K562 (cell line): ENCODE measurements around the gene NOC4L. TPM values are rescaled to one million over a fixed set of nuclear protein-coding genes. Genes with fewer than 3 reads are reported as not detected.

Source experiments
- CREB1 ChIP-seq, 2 experiments: sonication (generic) in 1 of 2; formaldehyde crosslinking in 1 of 2; IDR thresholded peaks; 2 replicates each; pipeline versions ENCODE4 v1.6.1 to v1.8.0; 2012 to 2022; ENCODE audit warnings: inconsistent platforms in 1 of 2, mild to moderate bottlenecking in 1 of 2, missing genetic modification reagents in 1 of 2, moderate library complexity in 1 of 2
- ELF4 ChIP-seq: fragments of 450-650 bp; formaldehyde crosslinking; IDR thresholded peaks from 2 replicates; pipeline ENCODE4 v1.4.0; 2022; ENCODE audit warnings: missing genetic modification characterization
- JUND ChIP-seq, 2 experiments: IDR thresholded peaks; 2 replicates in 1 of 2; 3 replicates in 1 of 2; pipeline ENCODE4 v1.6.1; 2011; ENCODE audit warnings: borderline replicate concordance in 2 of 2, low read depth in 2 of 2, low read length in 2 of 2, improper control_type of control experiment in 1 of 2, missing biosample characterization in 1 of 2, missing genetic modification characterization in 1 of 2, missing genetic modification reagents in 1 of 2
- NFYB ChIP-seq: IDR thresholded peaks from 2 replicates; pipeline ENCODE4 v1.6.1; 2011; ENCODE audit warnings: mild to moderate bottlenecking, moderate library complexity; ENCODE audit not compliant: insufficient read length; ENCODE audit errors: extremely low read depth
- ZNF121 ChIP-seq: sonication (generic); formaldehyde crosslinking; conservative IDR thresholded peaks from 2 replicates; pipeline ENCODE4 v1.8.0; 2022; ENCODE audit warnings: missing genetic modification reagents
- ZNF75A ChIP-seq: fragments of 450-650 bp; formaldehyde crosslinking; IDR thresholded peaks from 2 replicates; pipeline ENCODE4 v1.4.0; 2020; ENCODE audit warnings: mild to moderate bottlenecking
- polyA plus RNA-seq, 8 experiments: library from polyadenylated mRNA; depleted of rRNA in 4 of 8; stranded (reverse) in 5 of 8; unstranded in 3 of 8; fragments of >200 nt; fragmentation: Nextera tagmentation in 2 of 8; fragmentation: Illumina TruSeq in 1 of 8; extraction: Ambion mirVana in 2 of 8; extraction: Trizol in 1 of 8; gene quantifications; 2 replicates each; pipeline versions ENCODE4 v1.2.1 to v1.2.3, GENCODE V29; 2011 to 2014; ENCODE audit warnings: inconsistent platforms in 1 of 8, missing spikeins in 1 of 8
- total RNA-seq, 7 experiments: library from RNA; depleted of rRNA in 6 of 7; stranded (reverse); fragments of >200 nt in 6 of 7; fragmentation: Illumina TruSeq in 2 of 7; extraction: Trizol in 2 of 7; gene quantifications; 2 replicates each; pipeline versions ENCODE4 v1.2.1 to v1.2.3, GENCODE V29; 2011 to 2021; ENCODE audit warnings: low replicate concordance in 1 of 7
- TF ChIP-seq, protein P1 (sequence below): fragments of 450-650 bp; formaldehyde crosslinking; IDR thresholded peaks from 2 replicates; pipeline ENCODE4 v1.4.0; 2022; ENCODE audit warnings: missing genetic modification characterization

The NOC4L gene
- total and polyA plus RNA-seq, 9 of the 15 experiments (the other 6 are each of a cell fraction or from before 2014, with no cell fraction given): 1.3 to 77.0 (median 20.0) TPM

DNA sequence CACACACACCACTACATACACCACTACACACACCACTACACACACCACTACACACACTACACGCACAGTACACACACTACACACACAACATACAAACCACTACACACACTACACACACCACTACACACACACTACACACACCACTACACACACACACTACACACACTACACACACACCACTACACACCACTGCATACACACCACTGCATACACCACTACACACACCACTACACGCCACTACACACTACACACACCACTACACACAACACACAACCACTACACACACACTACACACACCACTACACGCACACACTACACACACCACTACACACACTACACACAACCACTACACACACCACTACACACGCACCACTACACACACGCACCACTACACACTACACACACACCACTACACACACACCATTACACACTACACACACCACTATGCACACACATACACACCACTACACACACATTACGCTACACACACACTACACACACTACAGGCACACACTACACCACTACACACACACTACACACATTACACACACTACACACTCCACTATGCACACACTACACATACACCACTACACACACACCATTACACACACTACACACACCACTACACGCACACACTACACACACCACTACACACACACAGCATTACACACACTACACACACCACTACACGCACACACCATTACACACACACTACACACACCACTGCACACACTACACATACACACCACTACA lies 12.5 kb downstream of the NOC4L start (continued):
- no peak for TF ChIP-seq CREB1 (IDR thresholded peaks at IDR 0.05)
- no peak for TF ChIP-seq CREB1 (CRISPR knock-in tag; IDR thresholded peaks at IDR 0.05)
- no peak for TF ChIP-seq ZNF75A
- TF ChIP-seq NFYB: no peak
- TF ChIP-seq, protein P1, sequence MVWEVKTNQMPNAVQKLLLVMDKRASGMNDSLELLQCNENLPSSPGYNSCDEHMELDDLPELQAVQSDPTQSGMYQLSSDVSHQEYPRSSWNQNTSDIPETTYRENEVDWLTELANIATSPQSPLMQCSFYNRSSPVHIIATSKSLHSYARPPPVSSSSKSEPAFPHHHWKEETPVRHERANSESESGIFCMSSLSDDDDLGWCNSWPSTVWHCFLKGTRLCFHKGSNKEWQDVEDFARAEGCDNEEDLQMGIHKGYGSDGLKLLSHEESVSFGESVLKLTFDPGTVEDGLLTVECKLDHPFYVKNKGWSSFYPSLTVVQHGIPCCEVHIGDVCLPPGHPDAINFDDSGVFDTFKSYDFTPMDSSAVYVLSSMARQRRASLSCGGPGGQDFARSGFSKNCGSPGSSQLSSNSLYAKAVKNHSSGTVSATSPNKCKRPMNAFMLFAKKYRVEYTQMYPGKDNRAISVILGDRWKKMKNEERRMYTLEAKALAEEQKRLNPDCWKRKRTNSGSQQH (CRISPR knock-in tag): 0 out of 2 replicates have a peak, but pooled peaks have one; percentile 34
- TF ChIP-seq ELF4 (CRISPR knock-in tag): 0 out of 2 replicates have a peak, but pooled peaks have one; percentile 22
- TF ChIP-seq ZNF121 (CRISPR knock-in tag): no peak
- no peak for TF ChIP-seq JUND (IDR thresholded peaks at IDR 0.05; ENCODE audit: borderline replicate concordance, low read depth, low read length)
- TF ChIP-seq JUND (tag; IDR thresholded peaks at IDR 0.05; ENCODE audit: borderline replicate concordance, low read depth, low read length): no peak
